K562 (cell line): ENCODE measurements around the gene GJE1. TPM values are rescaled to one million over a fixed set of nuclear protein-coding genes. Genes with fewer than 3 reads are reported as not detected.

Source experiments
- ATAC-seq: fragments of 200-7000 bp; cut with Tn5 transposase; 3 replicates; pipeline ENCODE4 v1.9.1; 2020; ENCODE audit warnings: moderate library complexity
- BruUV-seq: library from RNA; stranded (reverse); fragments of 400-500 nt; replicated peaks from 2 replicates; lab custom pipeline; 2021; lab: Mats Ljungman, UMichigan
- CTCF ChIA-PET: fragments of 300-600 bp; formaldehyde crosslinking; extraction: SDS; loops from one replicate; lab custom pipeline; 2021; ENCODE audit warnings: low intra/inter-chr PET ratio; lab: Yijun Ruan, JAX
- POLR2A ChIA-PET: fragments of 300-600, 350-650 bp; sonication (Branson Sonifier 250); formaldehyde crosslinking; extraction: SDS; loops from one replicate; lab custom pipeline; 2021; ENCODE audit warnings: antibody characterized with exemption, inconsistent platforms; lab: Yijun Ruan, JAX
- DNase-seq, 4 experiments: peaks; one replicate each; pipeline versions ENCODE4 v3.0.0 to v3.0.0-alpha.2; 2011 to 2018; ENCODE audit warnings: low spot score in 3 of 4, mixed read lengths in 3 of 4; ENCODE audit errors: extremely low read depth in 1 of 4
- FAIRE-seq: peaks from 2 replicates; lab custom pipeline; 2011; peaks lifted over from hg19 to GRCh38; lab: Jason Lieb, UNC
- H2AFZ ChIP-seq: 2 replicates; pipeline ENCODE4 v1.6.0; 2011; ENCODE audit warnings: low read depth, low read length, control low read depth, inconsistent platforms
- H3K27ac ChIP-seq: fragments of 200-600 bp; 3 replicates; pipeline ENCODE4 v1.8.0; 2011; ENCODE audit warnings: low read depth, mild to moderate bottlenecking, control low read depth, inconsistent platforms, low read length, moderate library complexity, mixed read lengths; ENCODE audit errors: extremely low read depth
- H3K27me3 ChIP-seq, 2 experiments: fragments of 300-600 bp in 1 of 2; 2 replicates in 1 of 2; 3 replicates in 1 of 2; pipeline versions ENCODE4 v1.6.0 to v1.8.0; 2011; ENCODE audit warnings: inconsistent platforms in 2 of 2, low read length in 2 of 2, mild to moderate bottlenecking in 1 of 2, mixed read lengths in 1 of 2, moderate library complexity in 1 of 2; ENCODE audit not compliant: control insufficient read depth in 2 of 2, insufficient read depth in 2 of 2
- H3K36me3 ChIP-seq: fragments of 300-600 bp; 3 replicates; pipeline ENCODE4 v1.8.0; 2011; ENCODE audit warnings: mild to moderate bottlenecking, low read length, inconsistent platforms; ENCODE audit not compliant: control insufficient read depth, insufficient read depth
- H3K4me1 ChIP-seq, 2 experiments: fragments of 200-600 bp in 1 of 2; replicated peaks in 1 of 2; 2 replicates in 1 of 2; 3 replicates in 1 of 2; pipeline versions ENCODE4 v1.5.1 to v1.8.0; 2011; ENCODE audit warnings: inconsistent platforms in 2 of 2, low read length in 2 of 2, mild to moderate bottlenecking in 1 of 2, mixed read lengths in 1 of 2, moderate library complexity in 1 of 2; ENCODE audit not compliant: control insufficient read depth in 2 of 2, insufficient read depth in 2 of 2
- H3K4me2 ChIP-seq: 2 replicates; pipeline ENCODE4 v1.6.1; 2011; ENCODE audit warnings: low read length, control low read depth, inconsistent platforms, mixed read lengths; ENCODE audit not compliant: insufficient read depth
- H3K4me3 ChIP-seq: fragments of 200-600 bp; sonication (generic), shearing (Covaris generic); 2 replicates; pipeline ENCODE4 v1.5.1; 2016; ENCODE audit warnings: control low read depth, inconsistent platforms
- H3K79me2 ChIP-seq: fragments of 200-600 bp; 3 replicates; pipeline ENCODE4 v1.8.0; 2011; ENCODE audit warnings: low read length, inconsistent platforms; ENCODE audit not compliant: control insufficient read depth, insufficient read depth
- H3K9ac ChIP-seq, 2 experiments: 2 replicates each; pipeline versions ENCODE4 v1.6.0 to v1.6.1; 2011; ENCODE audit warnings: low read depth in 2 of 2, low read length in 2 of 2, control low read depth in 1 of 2, inconsistent platforms in 1 of 2, mild to moderate bottlenecking in 1 of 2, mixed read lengths in 1 of 2; ENCODE audit not compliant: insufficient read depth in 1 of 2
- H3K9me1 ChIP-seq: one replicate; pipeline ENCODE4 v1.6.0; 2011; ENCODE audit warnings: inconsistent platforms, mild to moderate bottlenecking, low read length, moderate library complexity; ENCODE audit not compliant: control insufficient read depth, insufficient read depth
- H3K9me3 ChIP-seq: replicated peaks from 2 replicates; pipeline ENCODE4 v1.5.1; 2011; ENCODE audit warnings: low read depth, low read length, inconsistent platforms; ENCODE audit not compliant: control insufficient read depth, insufficient read depth
- H4K20me1 ChIP-seq: replicated peaks from 2 replicates; pipeline ENCODE4 v1.6.1; 2011; ENCODE audit warnings: low read length, inconsistent platforms, mixed read lengths; ENCODE audit not compliant: control insufficient read depth, insufficient read depth
- PTRF ChIP-seq: fragments of 450-650 bp; IDR thresholded peaks from 2 replicates; pipeline ENCODE4 v1.6.1; 2016; ENCODE audit warnings: mild to moderate bottlenecking, missing genetic modification characterization, missing compliant biosample characterization
- STAT6 ChIP-seq: sonication (generic); formaldehyde crosslinking; IDR thresholded peaks from 2 replicates; pipeline ENCODE4 v1.8.1; 2023; ENCODE audit warnings: mild to moderate bottlenecking, missing genetic modification reagents
- TCFL5 ChIP-seq: fragments of 250-450 bp; sonication (Bioruptor Pico); conservative IDR thresholded peaks from 2 replicates; pipeline ENCODE4 v1.6.1; 2021; ENCODE audit warnings: mild to moderate bottlenecking, moderate library complexity, matching md5 sums
- TOE1 ChIP-seq, 2 experiments: fragments of 450-650 bp in 1 of 2; sonication (generic) in 1 of 2; formaldehyde crosslinking in 1 of 2; IDR thresholded peaks; 2 replicates each; pipeline versions ENCODE4 v1.7.1 to v1.8.0; 2016 to 2022; ENCODE audit warnings: borderline replicate concordance in 2 of 2, mild to moderate bottlenecking in 2 of 2, antibody characterized with exemption in 1 of 2, inconsistent platforms in 1 of 2, low read depth in 1 of 2, missing genetic modification reagents in 1 of 2, moderate library complexity in 1 of 2
- ZNF699 ChIP-seq: fragments of 250-450 bp; sonication (Bioruptor Pico); IDR thresholded peaks from 2 replicates; pipeline ENCODE4 v1.8.0; 2021; ENCODE audit warnings: mild to moderate bottlenecking, moderate library complexity; ENCODE audit not compliant: insufficient replicate concordance
- ZNF707 ChIP-seq: fragments of 250-450 bp; sonication (Bioruptor Pico); conservative IDR thresholded peaks from 2 replicates; pipeline ENCODE4 v1.8.0; 2022; ENCODE audit warnings: inconsistent platforms, mild to moderate bottlenecking, moderate library complexity
- WGBS: fragments of 100-300 bp; shearing (Covaris generic); methylation state at CpG from one replicate; pipeline ENCODE4 v1.1.6; 2016; ENCODE audit warnings: low coverage, mixed read lengths; ENCODE audit not compliant: insufficient coverage; ENCODE audit errors: missing lambda C conversion rate; 5-methylcytosine and 5-hydroxymethylcytosine counted together
- in situ Hi-C: fragments of 300-500 bp; cut with MboI; formaldehyde crosslinking; loops from 4 replicates; pipeline ENCODE4 v1.15.0; 2018; ENCODE audit warnings: inconsistent platforms, mixed read lengths
- intact Hi-C: fragments of 100-400 bp; cut with micrococcal nuclease; formaldehyde crosslinking; loops from 2 replicates; pipeline ENCODE4 v1.14.2; 2022
- polyA plus RNA-seq, 8 experiments: library from polyadenylated mRNA; depleted of rRNA in 4 of 8; stranded (reverse) in 5 of 8; unstranded in 3 of 8; fragments of >200 nt; fragmentation: Nextera tagmentation in 2 of 8; fragmentation: Illumina TruSeq in 1 of 8; extraction: Ambion mirVana in 2 of 8; extraction: Trizol in 1 of 8; gene quantifications; 2 replicates each; pipeline versions ENCODE4 v1.2.1 to v1.2.3, GENCODE V29; 2011 to 2014; ENCODE audit warnings: inconsistent platforms in 1 of 8, missing spikeins in 1 of 8
- total RNA-seq, 7 experiments: library from RNA; depleted of rRNA in 6 of 7; stranded (reverse); fragments of >200 nt in 6 of 7; fragmentation: Illumina TruSeq in 2 of 7; extraction: Trizol in 2 of 7; gene quantifications; 2 replicates each; pipeline versions ENCODE4 v1.2.1 to v1.2.3, GENCODE V29; 2011 to 2021; ENCODE audit warnings: low replicate concordance in 1 of 7

GJE1 gene
- total and polyA plus RNA-seq, 9 of the 15 experiments (the other 6 are each of a cell fraction or from before 2014, with no cell fraction given), result not detected

GRCh38 chr6:142117366-142117765, 15.4 kb upstream of the GJE1 start:
- Histone ChIP-seq H3K9me3 (no peaks in the 10 kb centered on the region), H3K4me3 (no peak overlapping the region), H3K4me2 (no peak overlapping the region), H4K20me1 (no peaks in the 10 kb centered on the region), H3K36me3 (no peaks in the 10 kb centered on the region), H3K4me1 (no peaks in the 10 kb centered on the region), H3K79me2 (no peaks in the 10 kb centered on the region), H3K9ac (no peak overlapping the region)
- FAIRE-seq, result no peak
- in situ Hi-C loops (loop anchor here (25.0 kb wide), 1 partner anchor 430 kb away; no protein-coding TSS in a partner anchor), intact Hi-C loops (no loop called here)
- no peak for DNase-seq
- ChIA-PET POLR2A (no interaction called here), CTCF (no interaction called here)
- WGBS, result 0% methylated on average over 2 of the region's 2 CpGs
- BruUV-seq, result no TSS peak
- TF ChIP-seq PTRF (tag) (no peak), ZNF707 (CRISPR knock-in tag) (no peak), TCFL5 (no peak), TOE1 (IDR thresholded peaks at IDR 0.05; ENCODE audit: borderline replicate concordance) (no peak), TOE1 (CRISPR knock-in tag; IDR thresholded peaks at IDR 0.05; ENCODE audit: borderline replicate concordance, low read depth) (no peak), STAT6 (CRISPR knock-in tag) (no peak), ZNF699 (CRISPR knock-in tag) (no peak)
- TF ChIP-seq, all 486 proteins: peak for 0
- ATAC-seq, result no peak
- no peak overlapping the region for H3K27ac ChIP-seq
- no peaks in the 10 kb centered on the region for H3K27me3 ChIP-seq
- no peak overlapping the region for H2AFZ ChIP-seq
- no peaks in the 10 kb centered on the region for H3K9me1 ChIP-seq
